HepG2 (cell line): ENCODE data around the gene RABGAP1L.

Source experiments
- CREB1 ChIP-seq, 2 experiments: fragments of 450-650 bp in 1 of 2; IDR thresholded peaks; 2 replicates each; pipeline ENCODE4 v1.6.1; 2016 to 2017; ENCODE audit warnings: control low read depth in 1 of 2, mild to moderate bottlenecking in 1 of 2, missing compliant biosample characterization in 1 of 2, missing genetic modification characterization in 1 of 2
- ZNF710 ChIP-seq: sonication (generic); formaldehyde crosslinking; IDR thresholded peaks from 2 replicates; pipeline ENCODE4 v1.5.0; 2020; ENCODE audit warnings: mild to moderate bottlenecking, missing genetic modification reagents, borderline replicate concordance

GRCh38 chr1:175036476-175036875, 877.2 kb downstream of the RABGAP1L start:
- TF ChIP-seq ZNF710 (CRISPR knock-in tag) (no peak), CREB1 (IDR thresholded peaks at IDR 0.05) (no peak), CREB1 (CRISPR knock-in tag; IDR thresholded peaks at IDR 0.05) (no peak)
